RWPE2 (cell line): ENCODE measurements around the gene ONECUT2.

Experiments used
- ATAC-seq: fragments of 200-7000 bp; cut with Tn5 transposase; 3 replicates; pipeline ENCODE4 v1.9.1; 2021; ENCODE audit warnings: low read depth
- DNase-seq: peaks from one replicate; pipeline ENCODE4 v3.0.0-alpha.2; 2020; ENCODE audit warnings: low spot score
- H3K27ac ChIP-seq: fragments of 450-650 bp; 2 replicates; pipeline ENCODE4 v1.5.1; 2017; ENCODE audit warnings: mild to moderate bottlenecking; ENCODE audit not compliant: poor library complexity, severe bottlenecking
- H3K27me3 ChIP-seq: fragments of 250-450 bp; sonication (Bioruptor Pico); 2 replicates; pipeline ENCODE4 v1.5.1; 2021; ENCODE audit warnings: mild to moderate bottlenecking, moderate library complexity; ENCODE audit not compliant: insufficient read depth, poor library complexity, severe bottlenecking
- H3K36me3 ChIP-seq: fragments of 250-450 bp; sonication (Bioruptor Pico); 2 replicates; pipeline ENCODE4 v1.5.1; 2020; ENCODE audit warnings: low read depth, mild to moderate bottlenecking, moderate library complexity
- H3K4me1 ChIP-seq: fragments of 250-450 bp; sonication (Bioruptor Pico); 2 replicates; pipeline ENCODE4 v1.5.1; 2021; ENCODE audit warnings: mild to moderate bottlenecking, moderate library complexity; ENCODE audit not compliant: insufficient read depth, poor library complexity, severe bottlenecking
- H3K4me3 ChIP-seq: fragments of 250-450 bp; sonication (Bioruptor Pico); 2 replicates; pipeline ENCODE4 v1.5.1; 2021; ENCODE audit warnings: mild to moderate bottlenecking, moderate library complexity; ENCODE audit not compliant: severe bottlenecking
- H3K9me3 ChIP-seq: fragments of 250-450 bp; sonication (Bioruptor Pico); 2 replicates; pipeline ENCODE4 v1.5.1; 2021; ENCODE audit warnings: mild to moderate bottlenecking, moderate library complexity; ENCODE audit not compliant: severe bottlenecking
- TF ChIP-seq, protein P1 (sequence below): fragments of 450-650 bp; IDR thresholded peaks from one replicate; pipeline ENCODE4 v1.5.1; 2017; ENCODE audit warnings: mild to moderate bottlenecking, moderate library complexity; ENCODE audit not compliant: poor library complexity, severe bottlenecking

ONECUT2 gene

GRCh38 chr18:57475408-57475807 lies 40.2 kb downstream of the ONECUT2 start:
- H3K9me3 ChIP-seq, result no peaks in the 10 kb centered on the region
- no peaks in the 10 kb centered on the region for H3K4me1 ChIP-seq
- H3K27ac ChIP-seq, result no peak overlapping the region
- ATAC-seq (no peak), DNase-seq (no peak)
- H3K4me3 ChIP-seq, result no peak overlapping the region
- TF ChIP-seq, protein P1, sequence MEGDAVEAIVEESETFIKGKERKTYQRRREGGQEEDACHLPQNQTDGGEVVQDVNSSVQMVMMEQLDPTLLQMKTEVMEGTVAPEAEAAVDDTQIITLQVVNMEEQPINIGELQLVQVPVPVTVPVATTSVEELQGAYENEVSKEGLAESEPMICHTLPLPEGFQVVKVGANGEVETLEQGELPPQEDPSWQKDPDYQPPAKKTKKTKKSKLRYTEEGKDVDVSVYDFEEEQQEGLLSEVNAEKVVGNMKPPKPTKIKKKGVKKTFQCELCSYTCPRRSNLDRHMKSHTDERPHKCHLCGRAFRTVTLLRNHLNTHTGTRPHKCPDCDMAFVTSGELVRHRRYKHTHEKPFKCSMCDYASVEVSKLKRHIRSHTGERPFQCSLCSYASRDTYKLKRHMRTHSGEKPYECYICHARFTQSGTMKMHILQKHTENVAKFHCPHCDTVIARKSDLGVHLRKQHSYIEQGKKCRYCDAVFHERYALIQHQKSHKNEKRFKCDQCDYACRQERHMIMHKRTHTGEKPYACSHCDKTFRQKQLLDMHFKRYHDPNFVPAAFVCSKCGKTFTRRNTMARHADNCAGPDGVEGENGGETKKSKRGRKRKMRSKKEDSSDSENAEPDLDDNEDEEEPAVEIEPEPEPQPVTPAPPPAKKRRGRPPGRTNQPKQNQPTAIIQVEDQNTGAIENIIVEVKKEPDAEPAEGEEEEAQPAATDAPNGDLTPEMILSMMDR, result no peak
- peaks cover 11% of the 10 kb centered on the region for H3K27me3 ChIP-seq
- no peaks in the 10 kb centered on the region for H3K36me3 ChIP-seq

DNA sequence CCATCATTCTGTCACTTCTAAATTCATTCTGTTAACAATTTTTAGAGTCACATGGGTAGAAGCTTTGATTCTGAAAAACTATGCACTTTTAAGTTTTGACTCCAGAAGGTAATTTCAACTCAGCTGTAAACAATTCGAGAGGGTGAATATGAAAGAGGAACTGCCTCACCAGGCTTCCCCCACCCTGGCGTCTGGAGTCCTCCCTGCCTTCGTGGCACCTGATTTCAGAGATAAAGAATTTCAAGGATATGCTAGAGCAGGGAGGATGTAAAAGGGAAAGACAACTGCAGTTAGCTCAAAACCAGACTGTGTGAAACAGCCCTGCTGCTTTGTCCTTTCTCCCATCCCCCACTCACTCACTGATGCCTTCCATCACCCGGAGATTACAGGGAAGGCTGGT lies 40.7 kb downstream of the ONECUT2 start:
- H3K36me3 ChIP-seq, result no peaks in the 10 kb centered on the region
- DNase-seq, result no peak
- TF ChIP-seq, protein P1, result no peak
- H3K27ac ChIP-seq, result no peak overlapping the region
- no peaks in the 10 kb centered on the region for H3K4me1 ChIP-seq
- no peak for ATAC-seq
- H3K9me3 ChIP-seq, result no peaks in the 10 kb centered on the region
- no peak overlapping the region for H3K4me3 ChIP-seq
- H3K27me3 ChIP-seq, result peaks cover 11% of the 10 kb centered on the region

- Histone ChIP-seq H3K36me3 (no peaks in the 10 kb centered on the region), H3K4me1 (no peaks in the 10 kb centered on the region), H3K27me3 (peaks cover 13% of the 10 kb centered on the region), H3K9me3 (no peaks in the 10 kb centered on the region), H3K27ac (no peak overlapping the region), H3K4me3 (no peak overlapping the region)
- TF ChIP-seq, protein P1, result no peak
- DNase-seq (no peak), ATAC-seq (no peak)
Measured at GRCh38 chr18:57480733-57481132, 45.6 kb downstream of the ONECUT2 start.

DNA sequence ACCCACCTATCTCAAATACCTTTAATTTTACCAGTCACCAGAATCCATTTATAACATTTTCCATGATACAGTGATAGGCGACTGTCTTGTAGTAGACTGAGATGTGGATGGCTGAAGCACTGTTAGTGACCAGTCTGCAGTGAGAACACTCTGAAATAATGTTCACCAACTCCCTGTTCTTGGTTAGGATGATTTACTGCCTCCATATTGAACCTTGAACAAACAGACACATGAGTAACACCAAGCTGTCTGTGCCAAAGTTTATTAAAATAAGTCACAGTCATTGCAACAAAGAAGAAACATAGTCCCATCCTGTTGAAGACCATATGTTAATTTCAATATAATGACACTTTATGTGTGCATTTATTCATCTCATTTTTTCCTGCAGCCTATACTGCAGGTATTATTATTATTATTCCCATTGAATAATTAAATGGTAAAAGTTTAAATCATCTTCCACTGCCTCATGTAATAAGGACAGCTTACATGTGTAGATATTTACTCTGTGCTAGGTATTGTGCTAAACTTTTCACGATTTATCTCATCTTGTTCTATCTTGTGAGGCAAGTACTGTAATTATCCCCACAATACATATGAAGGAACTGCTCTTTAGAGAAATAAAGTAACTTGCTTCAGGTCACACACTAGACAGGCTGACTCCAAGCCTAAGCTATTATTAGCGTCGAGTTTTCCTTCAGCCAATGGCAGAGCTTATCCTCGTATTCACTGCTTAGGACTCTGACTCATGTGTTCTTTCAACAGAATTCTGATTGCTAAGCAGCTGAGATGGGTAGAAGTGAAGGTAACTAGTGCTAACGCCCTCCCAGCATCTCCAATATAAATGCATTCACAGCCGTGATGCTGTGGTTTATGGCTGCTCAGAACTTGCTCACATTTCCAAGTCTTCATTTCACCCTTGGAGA lies 62.5 kb downstream of the ONECUT2 start:
- H3K9me3 ChIP-seq, result no peaks in the 10 kb centered on the region
- ATAC-seq, result peak; percentile 46; the same call in 2 of the 3 replicates
- no peaks in the 10 kb centered on the region for H3K36me3 ChIP-seq
- H3K4me1 ChIP-seq, result no peaks in the 10 kb centered on the region
- no peak for DNase-seq
- H3K27me3 ChIP-seq, result no peaks in the 10 kb centered on the region
- no peak overlapping the region for H3K27ac ChIP-seq
- no peak overlapping the region for H3K4me3 ChIP-seq
- TF ChIP-seq, protein P1, result no peak
